Activated CD4-positive, alpha-beta T cell treated with anti-CD3 and anti-CD28 coated beads for 48 hours (primary cell): ENCODE measurements around the gene CLMP.

ENCODE experiments used
- DNase-seq: peaks from one replicate; pipeline ENCODE4 v3.0.0-alpha.2; 2020

Gene CLMP

GRCh38 chr11:123187665-123188507 is 7.2 kb downstream of the CLMP start:
- no peak for DNase-seq

GRCh38 chr11:123187248-123187647 is 7.8 kb downstream of the CLMP start:
- DNase-seq = no peak

- DNase-seq = no peak
These were observed 8.8 kb downstream of the CLMP start for GRCh38 chr11:123186286-123186685.

- DNase-seq = no peak
These were observed 9.7 kb downstream of the CLMP start for GRCh38 chr11:123185326-123185725.

- no peak for DNase-seq
These were observed 10.5 kb downstream of the CLMP start for GRCh38 chr11:123184531-123184930.

GRCh38 chr11:123183391-123184099 is 11.5 kb downstream of the CLMP start:
- DNase-seq = peak; percentile 41

GRCh38 chr11:123181767-123182500 is 13.1 kb downstream of the CLMP start:
- DNase-seq = no peak

- DNase-seq = no peak
These were observed 14.0 kb downstream of the CLMP start for GRCh38 chr11:123181075-123181474.

- no peak for DNase-seq
These were observed 14.5 kb downstream of the CLMP start for GRCh38 chr11:123180574-123180973.

- DNase-seq = no peak
These were observed 14.9 kb downstream of the CLMP start for GRCh38 chr11:123180166-123180565.

- no peak for DNase-seq
These were observed 15.5 kb downstream of the CLMP start for GRCh38 chr11:123179586-123179985.

GRCh38 chr11:123178186-123178585 is 16.9 kb downstream of the CLMP start:
- DNase-seq = no peak

- DNase-seq = no peak
These were observed 18.3 kb downstream of the CLMP start for GRCh38 chr11:123176785-123177184.

GRCh38 chr11:123174196-123175183 is 20.6 kb downstream of the CLMP start:
- no peak for DNase-seq

- DNase-seq = no peak
These were observed 21.2 kb downstream of the CLMP start for GRCh38 chr11:123173856-123174186.

GRCh38 chr11:123173040-123173855 is 21.8 kb downstream of the CLMP start:
- DNase-seq = no peak

GRCh38 chr11:123170929-123171328 is 24.1 kb downstream of the CLMP start:
- DNase-seq = no peak

GRCh38 chr11:123169821-123170220 is 25.2 kb downstream of the CLMP start:
- no peak for DNase-seq

GRCh38 chr11:123168955-123169484 is 26.0 kb downstream of the CLMP start:
- DNase-seq = no peak

GRCh38 chr11:123168241-123168640 is 26.8 kb downstream of the CLMP start:
- DNase-seq = no peak

GRCh38 chr11:123166071-123166559 is 28.9 kb downstream of the CLMP start:
- peak; percentile 46 for DNase-seq
